Right lobe of liver (tissue), 4 donors: ENCODE measurements around the gene FMNL2.

Experiments used
- POLR2A ChIP-seq: fragments of 450-650 bp; IDR thresholded peaks from one replicate; pipeline ENCODE4 v1.6.1; 2017; ENCODE audit warnings: antibody characterized with exemption, mild to moderate bottlenecking
- TF ChIP-seq, protein P1 (sequence below), 4 donors: fragments of 200-600 bp in 3 of 4; fragments of 450-650 bp in 1 of 4; IDR thresholded peaks; one replicate each; pipeline versions ENCODE4 v1.5.1 to v1.8.0; 2016 to 2022; ENCODE audit warnings: antibody characterized with exemption in 4 of 4, mild to moderate bottlenecking in 2 of 4
- donor health status: DM: no; HTN: no; CAD: no.
- donor health status: DM: no; HTN: no; CAD: no.
- donor health status: DM: no; HTN: yes; CAD: no.

DNA sequence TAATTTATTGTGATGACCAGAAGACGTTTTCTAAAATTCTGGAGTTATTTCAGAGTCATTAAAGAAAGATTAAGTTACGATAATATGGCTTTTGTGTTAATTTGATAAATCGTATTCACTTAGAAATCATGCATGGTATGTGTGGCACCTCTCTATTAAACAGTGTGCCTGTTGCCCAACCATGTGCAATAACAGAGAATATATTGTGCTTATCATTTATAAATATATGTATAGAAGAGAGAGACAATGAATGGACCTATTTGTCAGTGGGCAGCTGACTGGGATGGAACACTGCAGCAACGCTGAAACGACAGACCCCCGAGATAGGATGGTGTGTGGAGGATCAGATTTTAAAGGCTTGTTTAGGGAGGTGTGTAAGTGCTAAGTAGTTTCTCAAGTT, 172.9 kb downstream of the FMNL2 start:
- TF ChIP-seq, protein P1, sequence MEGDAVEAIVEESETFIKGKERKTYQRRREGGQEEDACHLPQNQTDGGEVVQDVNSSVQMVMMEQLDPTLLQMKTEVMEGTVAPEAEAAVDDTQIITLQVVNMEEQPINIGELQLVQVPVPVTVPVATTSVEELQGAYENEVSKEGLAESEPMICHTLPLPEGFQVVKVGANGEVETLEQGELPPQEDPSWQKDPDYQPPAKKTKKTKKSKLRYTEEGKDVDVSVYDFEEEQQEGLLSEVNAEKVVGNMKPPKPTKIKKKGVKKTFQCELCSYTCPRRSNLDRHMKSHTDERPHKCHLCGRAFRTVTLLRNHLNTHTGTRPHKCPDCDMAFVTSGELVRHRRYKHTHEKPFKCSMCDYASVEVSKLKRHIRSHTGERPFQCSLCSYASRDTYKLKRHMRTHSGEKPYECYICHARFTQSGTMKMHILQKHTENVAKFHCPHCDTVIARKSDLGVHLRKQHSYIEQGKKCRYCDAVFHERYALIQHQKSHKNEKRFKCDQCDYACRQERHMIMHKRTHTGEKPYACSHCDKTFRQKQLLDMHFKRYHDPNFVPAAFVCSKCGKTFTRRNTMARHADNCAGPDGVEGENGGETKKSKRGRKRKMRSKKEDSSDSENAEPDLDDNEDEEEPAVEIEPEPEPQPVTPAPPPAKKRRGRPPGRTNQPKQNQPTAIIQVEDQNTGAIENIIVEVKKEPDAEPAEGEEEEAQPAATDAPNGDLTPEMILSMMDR (IDR thresholded peaks at IDR 0.05) = no peak
- no peak for TF ChIP-seq POLR2A
